ENCODE data around the gene PLPP2. TPM values are rescaled to one million over a fixed set of nuclear protein-coding genes. Genes with fewer than 3 reads are reported as not detected.
"Not testable (repeated sequence)": the region's sequence is repeated elsewhere in the genome, so short reads cannot be mapped to it uniquely, and the experiment has no call there.

PLPP2 gene
- total and polyA plus RNA-seq, 2 donors from 2014 or later: 5.8 to 28.7 TPM

- H3K4me1 ChIP-seq (ENCODE audit: control insufficient read depth in 2 of 3, insufficient read depth in 2 of 3, low read depth in 1 of 3, low read length in 3 of 3): no peaks in the 10 kb centered on the region
- no peaks in the 10 kb centered on the region for H3K9me3 ChIP-seq (ENCODE audit: control insufficient read depth in 2 of 3, insufficient read depth in 1 of 3, low read length in 3 of 3)
- no peak overlapping the region for H3K27ac ChIP-seq (ENCODE audit: low read depth in 2 of 2, low read length in 2 of 2)
- H3K4me3 ChIP-seq (ENCODE audit: low read length in 3 of 3): no peak overlapping the region
- peaks cover 20% of the 10 kb centered on the region for H3K27me3 ChIP-seq (ENCODE audit: control insufficient read depth, insufficient read depth, low read length)
- DNase-seq: no peak
- FAIRE-seq: no peak
- intact Hi-C loops (cut with DNase I): no loop called here
- H3K36me3 ChIP-seq (ENCODE audit: control insufficient read depth in 2 of 3, insufficient read depth in 3 of 3, low read length in 3 of 3): no peaks in the 10 kb centered on the region
- no peak overlapping the region for H3K9ac ChIP-seq (ENCODE audit: low read length in 3 of 3)
- TF ChIP-seq, protein P1, sequence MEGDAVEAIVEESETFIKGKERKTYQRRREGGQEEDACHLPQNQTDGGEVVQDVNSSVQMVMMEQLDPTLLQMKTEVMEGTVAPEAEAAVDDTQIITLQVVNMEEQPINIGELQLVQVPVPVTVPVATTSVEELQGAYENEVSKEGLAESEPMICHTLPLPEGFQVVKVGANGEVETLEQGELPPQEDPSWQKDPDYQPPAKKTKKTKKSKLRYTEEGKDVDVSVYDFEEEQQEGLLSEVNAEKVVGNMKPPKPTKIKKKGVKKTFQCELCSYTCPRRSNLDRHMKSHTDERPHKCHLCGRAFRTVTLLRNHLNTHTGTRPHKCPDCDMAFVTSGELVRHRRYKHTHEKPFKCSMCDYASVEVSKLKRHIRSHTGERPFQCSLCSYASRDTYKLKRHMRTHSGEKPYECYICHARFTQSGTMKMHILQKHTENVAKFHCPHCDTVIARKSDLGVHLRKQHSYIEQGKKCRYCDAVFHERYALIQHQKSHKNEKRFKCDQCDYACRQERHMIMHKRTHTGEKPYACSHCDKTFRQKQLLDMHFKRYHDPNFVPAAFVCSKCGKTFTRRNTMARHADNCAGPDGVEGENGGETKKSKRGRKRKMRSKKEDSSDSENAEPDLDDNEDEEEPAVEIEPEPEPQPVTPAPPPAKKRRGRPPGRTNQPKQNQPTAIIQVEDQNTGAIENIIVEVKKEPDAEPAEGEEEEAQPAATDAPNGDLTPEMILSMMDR (IDR thresholded peaks at IDR 0.05; ENCODE audit: borderline replicate concordance, extremely low read depth, insufficient read depth): no peak
Measured at GRCh38 chr19:269241-269640, 22.0 kb downstream of the PLPP2 start.

DNA sequence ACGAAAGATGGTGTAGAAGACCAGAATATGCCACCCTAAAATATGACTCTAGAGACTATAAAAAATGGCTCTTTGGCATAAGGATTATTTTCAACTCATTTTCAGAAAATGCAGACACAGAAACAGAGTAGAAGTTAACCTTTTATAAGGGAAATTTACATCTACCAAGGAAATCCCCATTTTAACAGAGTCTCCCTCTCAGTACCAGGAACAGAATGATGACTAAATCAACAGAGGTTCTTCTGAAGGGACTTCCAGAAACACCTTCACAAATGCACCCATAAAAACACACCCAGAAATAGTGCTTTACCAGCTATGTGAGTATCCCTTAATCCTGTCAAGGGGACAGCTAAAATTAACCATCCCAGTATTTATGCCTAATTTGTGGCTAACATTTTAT is 29.1 kb downstream of the PLPP2 start:
- no peak for FAIRE-seq
- H3K9ac ChIP-seq (ENCODE audit: low read length in 3 of 3): no peak overlapping the region
- no peaks in the 10 kb centered on the region for H3K36me3 ChIP-seq (ENCODE audit: control insufficient read depth in 2 of 3, insufficient read depth in 3 of 3, low read length in 3 of 3)
- H3K4me1 ChIP-seq (ENCODE audit: control insufficient read depth in 2 of 3, insufficient read depth in 2 of 3, low read depth in 1 of 3, low read length in 3 of 3): no peaks in the 10 kb centered on the region
- H3K27ac ChIP-seq (ENCODE audit: low read depth in 2 of 2, low read length in 2 of 2): no peak overlapping the region
- no peaks in the 10 kb centered on the region for H3K9me3 ChIP-seq (ENCODE audit: control insufficient read depth in 2 of 3, insufficient read depth in 1 of 3, low read length in 3 of 3)
- TF ChIP-seq, protein P1 (IDR thresholded peaks at IDR 0.05; ENCODE audit: borderline replicate concordance, extremely low read depth, insufficient read depth): no peak
- no peak overlapping the region for H3K4me3 ChIP-seq (ENCODE audit: low read length in 3 of 3)
- peaks cover 20% of the 10 kb centered on the region for H3K27me3 ChIP-seq (ENCODE audit: control insufficient read depth, insufficient read depth, low read length)
- intact Hi-C loops (cut with DNase I): no loop called here
- no peak for DNase-seq

GRCh38 chr19:256804-257203 is 34.4 kb downstream of the PLPP2 start:
- DNase-seq; H3K4me1 ChIP-seq (ENCODE audit: control insufficient read depth in 2 of 3, insufficient read depth in 2 of 3, low read depth in 1 of 3, low read length in 3 of 3); FAIRE-seq; H3K4me3 ChIP-seq (ENCODE audit: low read length in 3 of 3); H3K9ac ChIP-seq (ENCODE audit: low read length in 3 of 3); H3K36me3 ChIP-seq (ENCODE audit: control insufficient read depth in 2 of 3, insufficient read depth in 3 of 3, low read length in 3 of 3); H3K9me3 ChIP-seq (ENCODE audit: control insufficient read depth in 2 of 3, insufficient read depth in 1 of 3, low read length in 3 of 3); H3K27ac ChIP-seq (ENCODE audit: low read depth in 2 of 2, low read length in 2 of 2); H3K27me3 ChIP-seq (ENCODE audit: control insufficient read depth, insufficient read depth, low read length); intact Hi-C loops (cut with DNase I): not testable (repeated sequence)

- FAIRE-seq; H3K9me3 ChIP-seq (ENCODE audit: control insufficient read depth in 2 of 3, insufficient read depth in 1 of 3, low read length in 3 of 3); H3K27ac ChIP-seq (ENCODE audit: low read depth in 2 of 2, low read length in 2 of 2); DNase-seq; H3K36me3 ChIP-seq (ENCODE audit: control insufficient read depth in 2 of 3, insufficient read depth in 3 of 3, low read length in 3 of 3); H3K9ac ChIP-seq (ENCODE audit: low read length in 3 of 3); H3K4me3 ChIP-seq (ENCODE audit: low read length in 3 of 3); H3K27me3 ChIP-seq (ENCODE audit: control insufficient read depth, insufficient read depth, low read length); intact Hi-C loops (cut with DNase I); H3K4me1 ChIP-seq (ENCODE audit: control insufficient read depth in 2 of 3, insufficient read depth in 2 of 3, low read depth in 1 of 3, low read length in 3 of 3): not testable (repeated sequence)
Measured at GRCh38 chr19:252421-253186, 38.6 kb downstream of the PLPP2 start.
